Mucosa of descending colon (tissue), 3 donors: ENCODE data around the gene PSME4. TPM values are rescaled to one million over a fixed set of nuclear protein-coding genes. Genes with fewer than 3 reads are reported as not detected.
A peak's percentile ranks its signal among the peaks of the same experiment; 100 is the strongest.

Source experiments
- ATAC-seq: fragments of 200-7000 bp; cut with Tn5 transposase; one replicate; pipeline ENCODE4 v1.9.1; 2020; ENCODE audit warnings: mild to moderate bottlenecking, moderate library complexity
- DNase-seq, 3 donors: peaks; one replicate each; pipeline ENCODE4 v3.0.0-alpha.2; 2020
- H3K36me3 ChIP-seq: fragments of 200-600 bp; one replicate; pipeline ENCODE4 v1.8.0; 2021; ENCODE audit warnings: low read depth, mild to moderate bottlenecking
- H3K4me1 ChIP-seq: fragments of 200-600 bp; one replicate; pipeline ENCODE4 v1.8.0; 2021; ENCODE audit warnings: low read depth, mild to moderate bottlenecking
- H3K4me3 ChIP-seq: fragments of 200-600 bp; one replicate; pipeline ENCODE4 v1.8.0; 2021; ENCODE audit warnings: mild to moderate bottlenecking
- H3K9me3 ChIP-seq: fragments of 200-600 bp; one replicate; pipeline ENCODE4 v1.8.0; 2021; ENCODE audit warnings: mild to moderate bottlenecking
- CTCF ChIP-seq: fragments of 200-600 bp; IDR thresholded peaks from one replicate; pipeline ENCODE4 v1.8.0; 2022; ENCODE audit warnings: antibody characterized with exemption, mild to moderate bottlenecking
- intact Hi-C, 2 donors: fragments of 100-400 bp; cut with DNase I in 1 of 2; cut with micrococcal nuclease in 1 of 2; formaldehyde crosslinking; loops; one replicate each; pipeline versions ENCODE4 v1.11.0 to v1.11.1; 2022; cut with DNase I, micrococcal nuclease
- total RNA-seq, 3 donors: library from RNA; stranded (reverse); fragmentation: NEBNext Ultra II Directional in 2 of 3; extraction: Animal tissue kit (Norgen Biotek cat#: 25700) in 2 of 3; gene quantifications; one replicate each; pipeline versions ENCODE4 v1.2.1 to v1.2.4, GENCODE V29; 2021 to 2023
- donor health status: DM: no; HTN: no; CAD: no; lungs with moderate emphysema.
- donor health status: DM: no; HTN: no; CAD: no.
- donor health status: DM: no; HTN: yes; CAD: no.

Gene PSME4
- total RNA-seq, 3 donors from 2014 or later: 33.7 to 50.9 (median 50.3) TPM

- H3K4me1 ChIP-seq: no peaks in the 10 kb centered on the region
- ATAC-seq: peak; percentile 59
- DNase-seq: no peak
- no peaks in the 10 kb centered on the region for H3K9me3 ChIP-seq
- TF ChIP-seq CTCF: no peak
- intact Hi-C loops: no loop called here
- no peak overlapping the region for H3K4me3 ChIP-seq
- H3K36me3 ChIP-seq: peaks cover 4% of the 10 kb centered on the region
These were observed 73.9 kb downstream of the PSME4 start for GRCh38 chr2:53896864-53897263.

DNA sequence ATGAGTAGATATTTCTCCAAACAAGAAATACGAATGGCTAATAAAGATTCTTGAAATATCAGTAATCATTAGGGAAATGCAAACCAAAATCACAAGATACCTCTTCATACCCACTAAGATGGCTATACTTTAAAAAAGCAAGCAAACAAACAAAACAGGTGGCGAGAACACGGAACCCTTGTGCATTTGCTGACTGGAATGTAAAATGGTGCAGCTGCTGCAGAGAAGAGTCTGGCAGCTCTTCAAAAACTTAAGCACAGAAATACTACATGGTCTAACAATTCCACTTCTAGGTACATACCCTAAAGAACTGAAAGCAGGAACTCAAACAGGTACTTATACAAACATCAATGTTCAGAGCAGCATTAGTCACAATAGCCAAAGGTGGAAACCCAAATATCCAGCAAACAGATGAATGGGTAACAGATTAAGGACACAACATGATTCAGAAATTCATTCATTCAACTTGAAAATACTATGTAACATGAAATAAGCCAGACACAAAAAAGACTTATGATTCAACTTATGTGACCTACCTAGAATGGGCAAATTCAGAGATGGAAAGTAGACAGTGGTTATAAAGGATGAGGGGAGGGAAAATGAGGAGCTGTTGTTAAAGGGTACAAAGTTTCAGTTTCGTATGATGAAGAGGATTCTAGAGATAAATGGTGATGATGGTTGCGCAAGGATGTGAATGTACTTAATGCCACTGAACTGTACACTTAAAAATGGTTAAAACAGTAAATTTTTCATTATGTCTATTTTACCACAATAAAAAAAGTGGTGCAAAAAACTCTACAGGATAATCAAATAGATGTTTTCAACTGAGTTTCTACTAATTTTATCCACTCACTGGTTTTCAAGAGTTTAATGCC is 84.2 kb downstream of the PSME4 start:
- peaks cover 9% of the 10 kb centered on the region for H3K36me3 ChIP-seq

DNA sequence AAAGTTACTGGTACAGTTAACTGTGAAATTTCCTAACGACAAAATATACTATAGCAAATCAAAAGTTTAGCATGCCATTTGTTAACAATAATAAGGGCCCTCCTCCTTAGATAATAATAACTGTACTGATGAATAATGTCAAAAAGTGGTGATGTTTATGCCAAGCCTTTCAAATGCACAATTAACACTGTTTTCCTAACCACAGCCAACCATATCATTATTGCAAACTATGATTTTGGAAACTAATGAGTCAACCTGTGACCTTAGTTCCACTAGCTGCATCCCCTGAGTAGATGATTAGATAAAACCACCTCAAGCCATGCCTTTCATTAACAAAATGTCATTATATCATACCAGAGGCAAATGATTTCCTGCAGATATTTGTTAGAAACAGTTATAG is 85.9 kb downstream of the PSME4 start:
- TF ChIP-seq CTCF: no peak
- H3K36me3 ChIP-seq: peaks cover 8% of the 10 kb centered on the region
- no peak overlapping the region for H3K4me3 ChIP-seq
- ATAC-seq (no peak), DNase-seq (no peak)
- intact Hi-C loops: no loop called here
- no peaks in the 10 kb centered on the region for H3K4me1 ChIP-seq
- H3K9me3 ChIP-seq: no peaks in the 10 kb centered on the region

More for the DNA sequence above, 84.2 kb downstream of the PSME4 start:
- ATAC-seq (no peak), DNase-seq (no peak)
- intact Hi-C loops: no loop called here
- H3K4me3 ChIP-seq: no peak overlapping the region
- TF ChIP-seq CTCF: no peak
- H3K4me1 ChIP-seq: no peaks in the 10 kb centered on the region
- H3K9me3 ChIP-seq: no peaks in the 10 kb centered on the region

GRCh38 chr2:53881986-53882385 is 88.8 kb downstream of the PSME4 start:
- H3K9me3 ChIP-seq: no peaks in the 10 kb centered on the region
- ATAC-seq: no peak
- TF ChIP-seq CTCF: no peak
- DNase-seq: no peak
- no peak overlapping the region for H3K4me3 ChIP-seq
- intact Hi-C loops: no loop called here
- H3K4me1 ChIP-seq: no peaks in the 10 kb centered on the region
- H3K36me3 ChIP-seq: peaks cover 6% of the 10 kb centered on the region

GRCh38 chr2:53881360-53881759 is 89.4 kb downstream of the PSME4 start:
- peaks cover 6% of the 10 kb centered on the region for H3K36me3 ChIP-seq
- intact Hi-C loops: no loop called here

More at GRCh38 chr2:53881360-53881759, 89.4 kb downstream of the PSME4 start:
- no peak for ATAC-seq
- Histone ChIP-seq H3K4me1 (no peaks in the 10 kb centered on the region), H3K4me3 (no peak overlapping the region), H3K9me3 (no peaks in the 10 kb centered on the region)
- DNase-seq: no peak
- no peak for TF ChIP-seq CTCF
